CD8-positive, alpha-beta memory T cell (primary cell): ENCODE measurements around the gene EFCAB7. TPM values are rescaled to one million over a fixed set of nuclear protein-coding genes. Genes with fewer than 3 reads are reported as not detected.

Experiments
- CTCF ChIA-PET: fragments of 350-600 bp; sonication (Branson Sonifier 250); formaldehyde crosslinking; loops from one replicate; lab custom pipeline; 2021; ENCODE audit warnings: antibody characterized with exemption; lab: Charles Lee
- POLR2A ChIA-PET: fragments of 350-600 bp; sonication (Branson Sonifier 250); formaldehyde crosslinking; loops from one replicate; lab custom pipeline; 2021; ENCODE audit warnings: antibody characterized with exemption; lab: Charles Lee
- DNase-seq, 5 donors: peaks; one replicate each; pipeline versions ENCODE4 v3.0.0 to v3.0.0-alpha.2; 2020 to 2022; ENCODE audit warnings: mixed read lengths in 1 of 5
- H3K27ac ChIP-seq: one replicate; pipeline ENCODE4 v1.7.0; 2013; ENCODE audit warnings: low read depth, mild to moderate bottlenecking, low read length, moderate library complexity
- H3K27me3 ChIP-seq: 2 replicates; pipeline ENCODE4 v1.7.0; 2013; ENCODE audit warnings: low read length, mild to moderate bottlenecking; ENCODE audit not compliant: insufficient read depth, poor library complexity, severe bottlenecking
- H3K36me3 ChIP-seq: 2 replicates; pipeline ENCODE4 v1.7.0; 2013; ENCODE audit warnings: mild to moderate bottlenecking, low read length, moderate library complexity; ENCODE audit not compliant: insufficient read depth
- H3K4me1 ChIP-seq: 2 replicates; pipeline ENCODE4 v1.7.0; 2013; ENCODE audit warnings: mild to moderate bottlenecking, low read length, moderate library complexity; ENCODE audit not compliant: insufficient read depth
- H3K4me3 ChIP-seq: 2 replicates; pipeline ENCODE4 v1.7.0; 2013; ENCODE audit warnings: mild to moderate bottlenecking, low read length
- H3K9me3 ChIP-seq: 2 replicates; pipeline ENCODE4 v1.7.0; 2013; ENCODE audit warnings: mild to moderate bottlenecking, low read length
- H3K27ac Mint-ChIP-seq, 8 donors: one replicate each; pipeline ENCODE4 v1.8.0; 2020 to 2021; ENCODE audit warnings: mixed read lengths in 8 of 8, mild to moderate bottlenecking in 6 of 8, inconsistent platforms in 3 of 8, moderate library complexity in 3 of 8
- H3K27me3 Mint-ChIP-seq, 2 donors: one replicate each; pipeline ENCODE4 v1.8.0; 2020 to 2021; ENCODE audit warnings: mixed read lengths in 2 of 2, mild to moderate bottlenecking in 1 of 2, moderate library complexity in 1 of 2
- H3K36me3 Mint-ChIP-seq, 3 donors: one replicate each; pipeline ENCODE4 v1.8.0; 2020 to 2021; ENCODE audit warnings: mixed read lengths in 3 of 3, inconsistent platforms in 1 of 3, mild to moderate bottlenecking in 1 of 3
- H3K4me1 Mint-ChIP-seq, 3 donors: one replicate each; pipeline ENCODE4 v1.8.0; 2020 to 2021; ENCODE audit warnings: mixed read lengths in 3 of 3, inconsistent platforms in 1 of 3, mild to moderate bottlenecking in 1 of 3
- H3K4me3 Mint-ChIP-seq, 7 donors: one replicate each; pipeline ENCODE4 v1.8.0; 2020 to 2021; ENCODE audit warnings: mixed read lengths in 7 of 7, mild to moderate bottlenecking in 6 of 7, moderate library complexity in 4 of 7, inconsistent platforms in 2 of 7
- H3K9me3 Mint-ChIP-seq, 5 donors: one replicate each; pipeline ENCODE4 v1.8.0; 2020 to 2022; ENCODE audit warnings: mixed read lengths in 5 of 5, mild to moderate bottlenecking in 3 of 5, moderate library complexity in 2 of 5, inconsistent platforms in 1 of 5
- polyA plus RNA-seq: library from polyadenylated mRNA; unstranded; fragments of 300-500 nt; fragmentation: Illumina TruSeq; gene quantifications from one replicate; pipeline ENCODE4 v1.2.3, GENCODE V29; 2021
- total RNA-seq, 2 experiments: library from RNA; stranded (reverse); gene quantifications; one replicate each; pipeline ENCODE4 v1.2.3, GENCODE V29; 2021

Gene EFCAB7
- total and polyA plus RNA-seq, 3 experiments from 2014 or later: 4.5 to 7.4 (median 6.7) TPM

GRCh38 chr1:63506782-63507181 lies 16.5 kb upstream of the EFCAB7 start:
- Histone ChIP-seq H3K4me1 (no peaks in the 10 kb centered on the region), H3K27ac (no peak overlapping the region), H3K36me3 (peaks cover 5% of the 10 kb centered on the region), H3K4me3 (no peak overlapping the region), H3K9me3 (no peaks in the 10 kb centered on the region), H3K27me3 (no peaks in the 10 kb centered on the region)
- Mint-ChIP-seq H3K4me1 (no peaks in the 10 kb centered on the region), H3K36me3 (peaks cover 4 to 25% (median 13%) of the 10 kb centered on the region in 3 donors), H3K9me3 (peaks cover 0 to 3% (median 0%) of the 10 kb centered on the region in 5 donors), H3K4me3 (no peak overlapping the region), H3K27me3 (no peaks in the 10 kb centered on the region), H3K27ac (no peak overlapping the region)
- POLR2A ChIA-PET: no interaction called here
- no peak for DNase-seq
- CTCF ChIA-PET: no interaction called here

- H3K36me3 ChIP-seq: peaks cover 5% of the 10 kb centered on the region
Measured at GRCh38 chr1:63509718-63510117, 13.6 kb upstream of the EFCAB7 start.

GRCh38 chr1:63512584-63512983 lies 10.7 kb upstream of the EFCAB7 start:
- Histone ChIP-seq H3K27ac (no peak overlapping the region), H3K36me3 (no peaks in the 10 kb centered on the region), H3K27me3 (no peaks in the 10 kb centered on the region), H3K9me3 (no peaks in the 10 kb centered on the region), H3K4me1 (no peaks in the 10 kb centered on the region), H3K4me3 (no peak overlapping the region)
- ChIA-PET POLR2A (no interaction called here), CTCF (no interaction called here)
- Mint-ChIP-seq H3K36me3 (peaks cover 0 to 10% (median 3%) of the 10 kb centered on the region in 3 donors), H3K27ac (no peak overlapping the region), H3K4me3 (no peak overlapping the region), H3K4me1 (peaks cover 0 to 3% (median 0%) of the 10 kb centered on the region in 3 donors), H3K27me3 (no peaks in the 10 kb centered on the region), H3K9me3 (no peaks in the 10 kb centered on the region)
- no peak for DNase-seq

More at GRCh38 chr1:63509718-63510117, 13.6 kb upstream of the EFCAB7 start:
- Histone ChIP-seq H3K4me3 (no peak overlapping the region), H3K4me1 (no peaks in the 10 kb centered on the region), H3K9me3 (no peaks in the 10 kb centered on the region), H3K27ac (no peak overlapping the region), H3K27me3 (no peaks in the 10 kb centered on the region)
- no peak for DNase-seq
- peaks cover 4 to 25% (median 9%) of the 10 kb centered on the region in 3 donors for H3K36me3 Mint-ChIP-seq
- H3K4me3 Mint-ChIP-seq: no peak overlapping the region
- peaks cover 0 to 3% (median 0%) of the 10 kb centered on the region in 5 donors for H3K9me3 Mint-ChIP-seq
- H3K4me1 Mint-ChIP-seq: no peaks in the 10 kb centered on the region
- POLR2A ChIA-PET: no interaction called here
- H3K27ac Mint-ChIP-seq: no peak overlapping the region
- CTCF ChIA-PET: interaction anchor here (0.5 kb wide), 1 partner anchor 109 kb away, joined by 3 read pairs; no protein-coding TSS in a partner anchor
- H3K27me3 Mint-ChIP-seq: no peaks in the 10 kb centered on the region

GRCh38 chr1:63516629-63517028 lies 6.7 kb upstream of the EFCAB7 start:
- Histone ChIP-seq H3K27me3 (no peaks in the 10 kb centered on the region), H3K4me1 (no peaks in the 10 kb centered on the region), H3K36me3 (no peaks in the 10 kb centered on the region), H3K9me3 (no peaks in the 10 kb centered on the region), H3K4me3 (no peak overlapping the region), H3K27ac (no peak overlapping the region)
- Mint-ChIP-seq H3K36me3 (peaks cover 0 to 1% (median 0%) of the 10 kb centered on the region in 3 donors), H3K9me3 (no peaks in the 10 kb centered on the region), H3K27me3 (no peaks in the 10 kb centered on the region), H3K4me1 (peaks cover 0 to 11% (median 6%) of the 10 kb centered on the region in 3 donors), H3K27ac (no peak overlapping the region), H3K4me3 (no peak overlapping the region)
- DNase-seq: no peak
- CTCF ChIA-PET: no interaction called here
- POLR2A ChIA-PET: interaction anchor here (0.7 kb wide), 1 partner anchor 81 kb away, joined by 4 read pairs; no protein-coding TSS in a partner anchor

GRCh38 chr1:63523738-63524137 lies 413 bp downstream of the EFCAB7 start:
- H3K4me1 Mint-ChIP-seq: peaks cover 18 to 37% (median 31%) of the 10 kb centered on the region in 3 donors
- peak overlapping the region; percentile 90 to 100 (median 96) for H3K4me3 Mint-ChIP-seq
- Histone ChIP-seq H3K36me3 (no peaks in the 10 kb centered on the region), H3K4me1 (peaks cover 22% of the 10 kb centered on the region), H3K27me3 (no peaks in the 10 kb centered on the region), H3K4me3 (peak overlapping the region; percentile 92), H3K9me3 (no peaks in the 10 kb centered on the region), H3K27ac (peak overlapping the region; percentile 95)
- no peak for DNase-seq
- no peaks in the 10 kb centered on the region for H3K9me3 Mint-ChIP-seq
- peaks cover 0 to 2% of the 10 kb centered on the region in 2 donors for H3K27me3 Mint-ChIP-seq
- peak overlapping the region; percentile 93 to 99 (median 96) for H3K27ac Mint-ChIP-seq
- ChIA-PET CTCF (no interaction called here), POLR2A (no interaction called here)
- H3K36me3 Mint-ChIP-seq: peaks cover 0 to 32% (median 10%) of the 10 kb centered on the region in 3 donors

- H3K36me3 Mint-ChIP-seq: peaks cover 0 to 36% (median 10%) of the 10 kb centered on the region in 3 donors
Measured at GRCh38 chr1:63524201-63524600, 876 bp downstream of the EFCAB7 start.

GRCh38 chr1:63532727-63533126 lies 9.4 kb downstream of the EFCAB7 start:
- no peaks in the 10 kb centered on the region for H3K4me1 ChIP-seq
- no peaks in the 10 kb centered on the region for H3K9me3 ChIP-seq
- H3K27ac ChIP-seq: no peak overlapping the region
- H3K9me3 Mint-ChIP-seq: no peaks in the 10 kb centered on the region
- no peak for DNase-seq
- CTCF ChIA-PET: no interaction called here
- peaks cover 4% of the 10 kb centered on the region for H3K36me3 ChIP-seq
- H3K4me1 Mint-ChIP-seq: no peaks in the 10 kb centered on the region
- no peak overlapping the region for H3K27ac Mint-ChIP-seq
- H3K27me3 Mint-ChIP-seq: no peaks in the 10 kb centered on the region
- POLR2A ChIA-PET: no interaction called here
- no peak overlapping the region for H3K4me3 ChIP-seq
- no peak overlapping the region for H3K4me3 Mint-ChIP-seq
- peaks cover 0 to 43% (median 12%) of the 10 kb centered on the region in 3 donors for H3K36me3 Mint-ChIP-seq
- H3K27me3 ChIP-seq: no peaks in the 10 kb centered on the region

More at GRCh38 chr1:63524201-63524600, 876 bp downstream of the EFCAB7 start:
- no peaks in the 10 kb centered on the region for H3K9me3 ChIP-seq
- POLR2A ChIA-PET: no interaction called here
- Mint-ChIP-seq H3K9me3 (no peaks in the 10 kb centered on the region), H3K4me1 (peaks cover 18 to 37% (median 31%) of the 10 kb centered on the region in 3 donors), H3K4me3 (peak overlapping the region; percentile 90 to 100 (median 96)), H3K27me3 (peaks cover 0 to 2% of the 10 kb centered on the region in 2 donors), H3K27ac (peak overlapping the region; percentile 81 to 99 (median 94))
- CTCF ChIA-PET: no interaction called here
- no peaks in the 10 kb centered on the region for H3K36me3 ChIP-seq
- H3K27me3 ChIP-seq: no peaks in the 10 kb centered on the region
- peak overlapping the region; percentile 92 for H3K4me3 ChIP-seq
- peak overlapping the region; percentile 95 for H3K27ac ChIP-seq
- peaks cover 22% of the 10 kb centered on the region for H3K4me1 ChIP-seq
- DNase-seq: peak in 1 of 5 donors; percentile 0

GRCh38 chr1:63533931-63534330 lies 10.6 kb downstream of the EFCAB7 start:
- Mint-ChIP-seq H3K27ac (no peak overlapping the region), H3K9me3 (no peaks in the 10 kb centered on the region), H3K27me3 (no peaks in the 10 kb centered on the region), H3K36me3 (peaks cover 0 to 36% (median 7%) of the 10 kb centered on the region in 3 donors), H3K4me1 (no peaks in the 10 kb centered on the region), H3K4me3 (no peak overlapping the region)
- no peak overlapping the region for H3K4me3 ChIP-seq
- no peaks in the 10 kb centered on the region for H3K4me1 ChIP-seq
- ChIA-PET POLR2A (no interaction called here), CTCF (no interaction called here)
- peaks cover 4% of the 10 kb centered on the region for H3K36me3 ChIP-seq
- H3K9me3 ChIP-seq: no peaks in the 10 kb centered on the region
- DNase-seq: no peak
- no peak overlapping the region for H3K27ac ChIP-seq
- H3K27me3 ChIP-seq: no peaks in the 10 kb centered on the region
